SHP77 treated with DMSO at 0.1 percent for 48 hours (cell line): ENCODE measurements around the gene OXTR.
A peak's percentile ranks its signal among the peaks of the same experiment; 100 is the strongest.
"Not testable (repeated sequence)": the region's sequence is repeated elsewhere in the genome, so short reads cannot be mapped to it uniquely, and the experiment has no call there.

Source experiments
- DNase-seq: peaks from one replicate; lab custom pipeline; 2025; lab: John Stamatoyannopoulos, UW

Gene OXTR

DNA sequence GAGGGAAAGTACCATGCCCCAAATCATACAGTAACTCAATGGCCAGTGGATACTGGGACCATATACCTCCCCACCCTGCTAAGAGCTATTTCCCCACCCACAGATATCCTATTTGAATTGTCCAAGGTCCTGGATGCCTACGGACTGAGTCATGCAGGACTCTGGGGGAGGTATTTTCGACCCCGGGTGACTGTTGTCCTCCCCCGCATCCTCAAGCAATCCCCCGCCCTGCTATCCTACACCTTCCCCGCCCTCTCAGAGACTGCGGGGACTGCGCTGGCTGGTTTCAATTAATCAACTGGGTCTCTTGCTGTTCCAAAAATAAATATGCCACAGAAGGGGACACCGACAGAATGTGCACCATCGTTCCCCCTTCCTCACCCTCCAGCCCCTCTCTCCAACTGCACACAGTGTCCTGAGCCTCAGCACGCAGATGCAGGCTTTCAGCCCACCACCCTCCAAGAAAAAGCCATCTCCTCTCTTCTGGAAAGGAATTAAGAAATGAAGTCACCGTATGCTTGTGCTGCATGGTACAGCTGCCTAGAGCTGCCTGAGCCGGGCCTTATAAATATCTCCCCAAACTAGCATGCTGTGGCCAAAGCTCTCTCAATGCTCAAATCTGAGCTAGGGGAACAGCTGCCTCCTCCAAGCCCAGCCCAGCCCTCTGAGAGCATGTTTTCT, 27.7 kb downstream of the OXTR start:
- no peak for DNase-seq

DNA sequence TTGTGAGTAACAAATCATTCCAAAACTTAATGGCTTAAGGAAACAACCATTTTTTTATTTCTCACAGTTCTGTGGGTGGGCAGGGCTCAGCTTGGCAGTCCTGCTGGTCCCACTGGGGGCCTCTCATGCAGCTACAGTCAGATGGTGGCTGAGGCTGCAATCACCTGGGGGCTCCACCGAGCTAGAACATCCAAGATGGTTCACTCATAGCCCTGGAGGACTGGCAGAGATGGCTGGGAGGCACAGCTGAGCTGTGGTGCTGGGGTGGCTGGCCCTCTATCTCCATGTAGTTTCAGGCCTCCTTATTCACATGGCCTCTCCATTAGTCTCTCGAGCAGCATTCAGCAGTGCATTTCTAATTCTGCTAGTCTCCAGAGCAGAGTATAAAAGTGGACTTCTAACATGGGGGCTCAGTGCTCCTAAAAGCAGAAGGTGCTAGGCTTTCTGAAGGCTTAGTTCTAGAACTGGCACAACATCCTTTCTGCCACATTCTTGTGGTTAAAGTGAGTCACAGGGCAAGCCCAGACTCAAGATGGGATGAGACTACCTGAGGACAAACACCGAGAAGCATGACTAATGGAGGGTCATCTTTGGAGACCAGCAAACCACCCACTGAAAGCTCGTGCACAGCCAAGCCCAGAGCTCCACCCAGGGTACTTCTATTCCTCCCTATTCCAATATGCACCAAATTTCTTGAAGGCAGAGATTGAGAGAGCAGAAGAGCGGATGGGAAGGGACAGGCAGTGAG, 29.5 kb downstream of the OXTR start:
- DNase-seq, result no peak

- no peak for DNase-seq
Measured at GRCh38 chr3:8738639-8739038, 30.8 kb downstream of the OXTR start.

GRCh38 chr3:8737823-8738222, 31.6 kb downstream of the OXTR start:
- no peak for DNase-seq

- DNase-seq, result no peak
Measured at GRCh38 chr3:8737301-8737700, 32.1 kb downstream of the OXTR start.

DNA sequence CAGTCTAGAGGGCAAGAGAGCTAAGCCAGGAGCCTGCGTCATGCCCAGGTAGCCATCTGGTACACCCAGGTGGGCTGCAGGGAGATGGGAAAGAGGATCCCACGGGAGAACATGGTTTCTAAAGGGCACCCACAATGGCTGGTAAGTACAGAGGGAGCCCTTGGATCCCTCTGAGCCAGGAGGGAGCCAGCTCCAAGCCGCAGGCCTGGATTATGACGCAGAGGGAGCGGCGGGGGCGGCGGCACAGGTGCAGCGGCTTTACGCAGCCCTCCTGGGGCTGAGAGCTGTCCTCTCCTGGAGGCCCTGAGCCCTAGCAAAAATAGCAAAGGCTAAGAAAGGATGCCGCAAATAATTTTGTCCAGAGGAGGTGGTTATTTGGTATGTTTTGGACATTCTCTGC, 33.0 kb downstream of the OXTR start:
- no peak for DNase-seq

DNA sequence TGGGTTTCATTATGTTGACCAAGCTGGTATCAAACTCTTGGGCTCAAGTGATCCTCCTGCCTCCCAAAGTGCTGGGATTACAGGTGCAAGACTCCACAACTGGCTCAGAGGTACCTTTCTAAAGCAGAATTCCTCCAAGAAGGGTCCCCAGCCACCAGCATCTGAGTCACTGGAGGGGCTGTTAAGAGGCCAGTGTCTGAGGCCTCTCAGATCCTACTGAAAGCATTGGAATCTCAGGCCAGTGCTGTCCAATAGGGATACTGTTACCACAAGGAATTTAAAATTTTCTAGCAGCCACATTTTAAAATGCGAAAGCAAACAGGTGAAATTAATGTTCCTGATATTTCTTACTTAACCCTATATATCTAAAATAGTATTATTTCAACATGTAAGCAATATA, 34.5 kb downstream of the OXTR start:
- DNase-seq, result no peak

DNA sequence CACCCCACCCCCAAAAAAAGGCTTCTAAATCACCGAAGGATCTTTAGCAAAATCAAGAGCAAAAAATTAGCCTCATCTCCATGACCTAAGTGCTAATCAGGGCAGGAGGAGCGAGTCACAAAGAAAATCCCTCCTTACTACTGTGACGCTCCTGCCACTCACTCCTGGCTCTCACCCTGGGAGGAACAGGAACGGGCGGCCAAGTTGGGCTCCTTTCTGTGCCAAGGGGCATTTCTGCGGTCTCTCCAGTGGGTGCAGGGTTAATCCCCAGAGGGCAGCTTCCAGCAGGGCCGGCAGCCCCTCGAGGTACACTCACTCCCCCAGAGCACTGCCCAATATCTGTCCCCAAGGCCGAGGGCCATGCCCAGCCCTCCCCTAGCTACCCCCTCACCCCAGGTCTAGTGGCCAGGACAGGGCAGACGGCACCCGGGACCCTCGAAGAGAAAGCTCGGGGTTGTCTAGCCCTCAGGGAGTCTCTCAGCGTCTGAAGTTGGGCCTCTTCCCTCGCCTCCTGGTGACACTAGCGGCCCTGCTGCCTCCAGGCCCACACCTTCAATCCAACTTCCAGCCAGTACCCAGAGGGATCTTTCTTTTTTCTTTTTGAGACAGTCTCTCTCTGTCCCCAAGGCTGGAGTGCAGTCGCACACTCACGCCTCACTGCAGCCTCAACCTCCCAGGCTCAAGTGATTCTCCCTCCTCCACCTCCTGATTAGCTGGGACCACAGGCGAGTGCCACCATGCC, 35.1 kb downstream of the OXTR start:
- DNase-seq, result no peak

- DNase-seq, result no peak
Measured at GRCh38 chr3:8733332-8734094, 35.9 kb downstream of the OXTR start, which contains the start of gene CAV3. CAV3 (plus strand) TSS chr3:8733802; CDS start chr3:8733877, 75 bp downstream.

- DNase-seq, result no peak
Measured at GRCh38 chr3:8732413-8732812, 37.0 kb downstream of the OXTR start.

- no peak for DNase-seq
Measured at GRCh38 chr3:8730656-8731055, 38.8 kb downstream of the OXTR start.

- no peak for DNase-seq
Measured at GRCh38 chr3:8729479-8729878, 39.9 kb downstream of the OXTR start.

DNA sequence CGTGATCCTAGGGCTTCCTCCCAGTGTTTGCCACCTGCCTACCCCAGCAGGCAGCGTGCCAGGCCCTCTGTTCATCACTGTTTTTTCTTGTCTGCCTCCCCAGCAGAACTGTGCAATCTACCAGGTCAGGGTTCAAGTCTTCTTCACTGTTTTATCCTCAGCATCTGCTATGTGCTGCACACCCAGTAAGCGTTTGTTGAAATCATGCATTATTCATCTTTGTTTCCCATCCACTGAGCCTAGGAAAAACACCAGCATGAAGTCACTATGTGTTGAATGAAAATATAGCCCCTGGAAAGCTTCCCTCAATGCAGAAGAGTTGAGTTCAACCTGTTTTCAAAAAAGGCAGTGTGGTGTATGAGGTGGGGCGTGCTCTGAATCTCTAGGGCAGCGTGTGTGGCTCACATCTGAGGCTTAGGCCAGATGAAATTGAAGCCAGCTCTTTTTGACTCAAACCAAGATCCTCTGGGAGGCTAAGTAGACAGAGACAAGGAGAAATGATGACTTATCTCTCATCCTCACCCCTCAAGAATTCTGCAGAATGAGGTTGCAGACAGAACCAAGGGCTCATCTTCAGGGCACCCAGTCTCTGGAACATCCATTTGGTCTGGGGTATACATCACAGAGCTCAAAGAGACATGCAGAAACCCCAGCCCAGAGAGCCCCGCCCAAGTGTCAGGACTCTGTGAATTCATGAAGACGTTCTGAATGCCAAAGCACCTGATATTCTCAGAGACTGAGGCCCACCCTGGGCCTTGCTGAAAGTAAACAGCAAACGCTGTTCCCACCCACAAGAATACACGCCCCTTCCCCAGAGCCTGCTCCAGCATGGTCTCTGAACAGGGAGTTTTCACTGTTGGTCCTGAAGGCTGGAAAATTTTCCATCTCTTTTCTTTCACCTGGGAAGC, 41.6 kb downstream of the OXTR start:
- DNase-seq, result peak; percentile 63

- DNase-seq, result no peak
Measured at GRCh38 chr3:8724108-8724752, 45.2 kb downstream of the OXTR start.

DNA sequence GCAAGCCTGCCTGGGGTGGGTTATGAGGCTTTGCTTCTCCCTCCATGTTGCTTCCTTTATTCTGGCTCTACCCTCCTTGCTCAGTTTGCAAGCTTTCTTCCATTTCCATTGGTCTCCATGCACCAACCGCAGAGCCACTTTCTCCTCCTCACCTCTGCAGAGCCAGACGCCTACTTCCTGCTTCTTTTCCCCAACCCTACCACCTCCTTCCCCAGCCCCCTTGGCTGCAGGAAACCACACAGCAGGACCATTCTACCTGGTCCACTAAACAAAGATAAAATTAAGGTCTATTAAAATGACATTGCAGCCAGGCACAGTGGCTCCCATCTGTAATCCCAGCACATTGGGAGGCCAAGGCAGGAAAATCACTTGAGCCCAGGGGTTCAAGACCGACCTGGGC, 45.8 kb downstream of the OXTR start:
- no peak for DNase-seq

DNA sequence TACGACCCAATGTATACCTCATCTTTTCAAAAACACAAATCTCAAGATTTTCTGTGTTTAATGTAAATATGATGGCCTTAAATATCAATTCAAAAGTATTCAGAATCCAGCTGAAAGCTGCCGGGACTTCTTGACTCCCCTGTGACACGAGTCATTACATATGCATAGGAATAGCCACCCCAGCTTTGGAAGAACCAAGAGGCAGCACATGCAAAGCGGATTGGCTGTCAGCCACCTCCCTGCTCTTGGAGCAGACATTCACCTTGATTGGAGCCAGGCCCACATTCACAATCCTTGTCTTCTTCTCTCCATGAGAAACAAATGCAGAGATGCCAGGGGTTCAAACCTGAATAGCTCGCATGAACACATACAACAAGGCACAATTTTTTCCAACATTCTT, 46.6 kb downstream of the OXTR start:
- no peak for DNase-seq

DNA sequence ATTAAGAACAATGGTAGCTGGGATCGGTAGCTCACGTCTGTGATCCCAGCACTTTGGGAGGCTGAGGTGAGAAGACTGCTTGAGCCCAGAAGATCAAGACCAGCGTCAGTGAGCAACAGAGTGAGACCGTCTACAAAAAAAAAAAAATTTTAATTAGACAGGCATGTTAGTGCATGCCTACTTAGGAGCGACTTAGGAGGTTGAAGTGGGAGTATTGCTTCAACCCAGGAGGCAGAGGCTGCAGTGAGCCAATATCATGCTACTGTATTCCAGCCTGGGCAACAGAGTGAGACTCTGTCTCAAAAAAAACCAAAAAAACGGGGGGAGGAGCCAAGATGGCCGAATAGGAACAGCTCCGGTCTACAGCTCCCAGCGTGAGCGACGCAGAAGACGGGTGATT, 53.7 kb downstream of the OXTR start:
- DNase-seq, result not testable (repeated sequence)

DNA sequence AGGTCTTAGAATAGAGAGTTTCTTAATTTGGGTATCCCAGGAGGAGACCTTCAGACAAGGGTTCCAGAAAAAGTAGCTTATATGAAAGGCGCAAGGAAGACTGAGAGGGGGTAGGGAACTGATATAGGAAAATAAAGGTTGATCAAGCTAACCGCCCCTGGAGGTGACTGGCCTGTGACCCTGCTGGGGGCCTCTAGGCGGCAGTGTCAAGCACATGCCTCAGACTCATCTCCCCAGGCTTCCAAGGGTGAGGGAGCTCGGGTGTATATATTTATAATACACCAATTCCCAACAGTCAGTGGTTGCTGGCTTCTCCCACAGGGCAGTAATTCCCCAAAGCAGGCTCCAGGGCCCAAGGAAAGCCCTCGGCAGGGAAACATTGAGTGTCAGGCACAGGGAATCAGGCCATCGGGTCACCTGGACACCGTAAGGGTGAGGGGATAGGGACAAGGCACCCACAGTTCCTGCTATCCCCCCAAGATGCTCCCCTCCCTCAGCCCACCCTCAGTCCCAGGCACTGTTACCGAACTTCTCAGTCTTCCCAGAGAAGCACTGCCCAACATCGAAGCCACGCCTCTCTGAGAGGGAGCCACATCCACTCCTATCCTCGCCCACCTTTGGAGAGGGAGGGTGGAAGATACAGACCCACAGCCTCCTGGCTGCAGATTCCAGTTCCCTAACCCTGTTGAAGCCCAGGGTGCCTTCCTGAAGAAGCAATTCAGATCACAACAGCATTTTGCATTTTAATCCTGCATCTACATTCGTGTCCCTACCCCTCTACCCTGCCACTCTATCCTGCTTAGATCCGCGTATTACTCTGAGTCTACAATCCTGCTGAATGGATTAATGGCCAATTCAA, 55.3 kb downstream of the OXTR start:
- no peak for DNase-seq

DNA sequence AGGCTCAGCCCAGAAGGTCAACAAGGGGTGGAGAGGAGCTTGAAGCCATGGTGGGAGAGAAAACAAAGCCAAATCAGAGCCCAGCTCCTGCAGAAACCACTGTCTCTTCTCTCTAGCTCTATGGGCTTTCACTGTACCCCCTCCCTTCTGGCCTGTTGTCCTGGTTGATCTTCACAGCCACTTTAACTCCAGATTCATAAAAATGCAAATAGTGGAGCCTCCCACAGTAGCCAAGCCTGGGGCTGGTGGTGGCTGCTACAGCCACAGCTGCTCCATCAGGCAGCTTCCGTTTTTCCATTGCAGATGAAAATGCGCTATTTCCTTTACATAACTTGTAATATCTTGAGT, 56.5 kb downstream of the OXTR start:
- DNase-seq, result peak; percentile 91
